Endothelial cell (in vitro differentiated cells): ENCODE measurements around the gene CXCL11. TPM values are rescaled to one million over a fixed set of nuclear protein-coding genes. Genes with fewer than 3 reads are reported as not detected.

Experiments
- DNase-seq: peaks from one replicate; pipeline ENCODE4 v3.0.0; 2021; ENCODE audit warnings: low spot score
- H3K27ac Mint-ChIP-seq: one replicate; pipeline ENCODE4 v1.8.0; 2021; ENCODE audit warnings: mixed read lengths, inconsistent platforms; ENCODE audit not compliant: unreplicated experiment
- H3K27me3 Mint-ChIP-seq: one replicate; pipeline ENCODE4 v1.8.0; 2021; ENCODE audit warnings: mild to moderate bottlenecking, moderate library complexity, mixed read lengths, inconsistent platforms; ENCODE audit not compliant: unreplicated experiment
- H3K36me3 Mint-ChIP-seq: one replicate; pipeline ENCODE4 v1.8.0; 2021; ENCODE audit warnings: mild to moderate bottlenecking, low read depth, mixed read lengths, inconsistent platforms; ENCODE audit not compliant: unreplicated experiment
- H3K4me1 Mint-ChIP-seq: one replicate; pipeline ENCODE4 v1.8.0; 2021; ENCODE audit warnings: mild to moderate bottlenecking, mixed read lengths, inconsistent platforms; ENCODE audit not compliant: unreplicated experiment
- H3K4me3 Mint-ChIP-seq: one replicate; pipeline ENCODE4 v1.8.0; 2021; ENCODE audit warnings: mild to moderate bottlenecking, mixed read lengths, inconsistent platforms; ENCODE audit not compliant: unreplicated experiment
- H3K9me3 Mint-ChIP-seq: one replicate; pipeline ENCODE4 v1.8.0; 2021; ENCODE audit warnings: mixed read lengths, inconsistent platforms; ENCODE audit not compliant: unreplicated experiment
- CTCF ChIP-seq: fragments of 200-600 bp; sonication (generic); IDR thresholded peaks from one replicate; pipeline ENCODE4 v1.5.0; 2021; ENCODE audit warnings: antibody characterized with exemption; ENCODE audit not compliant: unreplicated experiment
- total RNA-seq: library from RNA; stranded (reverse); fragmentation: NEBNext Ultra II Directional; extraction: Animal tissue kit (Norgen Biotek cat#: 25700); gene quantifications from one replicate; pipeline ENCODE4 v1.2.1, GENCODE V29; 2021; ENCODE audit not compliant: unreplicated experiment

The CXCL11 gene
- total RNA-seq, 1 donor from 2014 or later: not detected

DNA sequence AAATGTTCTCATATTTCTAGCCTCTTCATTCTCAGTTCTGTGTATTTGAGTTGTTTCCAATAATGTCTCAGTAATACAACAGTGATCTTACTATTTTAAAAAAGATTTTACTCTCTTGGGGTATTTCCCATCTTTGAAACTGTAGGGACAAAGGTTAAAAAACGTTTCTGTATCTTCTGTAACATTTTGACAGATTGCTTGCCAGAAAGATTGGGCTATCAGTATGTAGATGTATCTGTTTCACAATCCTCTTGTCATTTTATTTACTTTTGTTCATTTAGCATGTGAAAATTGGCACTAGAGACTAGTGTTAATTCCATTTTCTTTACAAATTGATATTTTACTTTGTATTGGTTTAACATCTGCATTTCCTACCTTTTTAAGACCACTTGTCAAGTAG, 22.3 kb downstream of the CXCL11 start:
- no peak for TF ChIP-seq CTCF
- Mint-ChIP-seq H3K9me3 (no peaks in the 10 kb centered on the region), H3K36me3 (no peaks in the 10 kb centered on the region), H3K4me3 (no peak overlapping the region), H3K27ac (no peak overlapping the region), H3K4me1 (peaks cover 11% of the 10 kb centered on the region), H3K27me3 (no peaks in the 10 kb centered on the region)
- no peak for DNase-seq

DNA sequence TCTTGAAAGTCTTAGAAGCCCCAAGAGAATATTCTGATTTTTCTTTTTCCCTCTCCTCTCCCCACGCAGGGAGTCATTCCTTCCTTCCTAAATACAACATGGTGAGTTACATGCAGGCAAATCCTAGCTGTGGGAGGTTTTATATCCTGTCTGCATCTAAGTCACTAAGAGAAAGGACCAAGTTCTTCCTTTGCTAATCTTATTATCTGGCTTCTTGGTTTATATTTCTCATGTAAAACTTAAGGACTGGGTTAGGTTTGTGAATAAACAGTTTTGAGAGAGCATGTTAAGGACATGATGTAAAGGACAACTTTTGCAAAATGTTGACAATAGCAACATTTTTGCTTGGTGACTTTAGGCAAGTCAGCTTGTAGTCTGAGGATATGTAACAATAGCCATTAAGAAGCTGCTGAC, 23.5 kb downstream of the CXCL11 start:
- no peak overlapping the region for H3K27ac Mint-ChIP-seq
- H3K4me3 Mint-ChIP-seq: no peak overlapping the region
- no peaks in the 10 kb centered on the region for H3K36me3 Mint-ChIP-seq
- no peaks in the 10 kb centered on the region for H3K9me3 Mint-ChIP-seq
- DNase-seq: no peak
- no peaks in the 10 kb centered on the region for H3K27me3 Mint-ChIP-seq
- no peak for TF ChIP-seq CTCF
- H3K4me1 Mint-ChIP-seq: peaks cover 11% of the 10 kb centered on the region

DNA sequence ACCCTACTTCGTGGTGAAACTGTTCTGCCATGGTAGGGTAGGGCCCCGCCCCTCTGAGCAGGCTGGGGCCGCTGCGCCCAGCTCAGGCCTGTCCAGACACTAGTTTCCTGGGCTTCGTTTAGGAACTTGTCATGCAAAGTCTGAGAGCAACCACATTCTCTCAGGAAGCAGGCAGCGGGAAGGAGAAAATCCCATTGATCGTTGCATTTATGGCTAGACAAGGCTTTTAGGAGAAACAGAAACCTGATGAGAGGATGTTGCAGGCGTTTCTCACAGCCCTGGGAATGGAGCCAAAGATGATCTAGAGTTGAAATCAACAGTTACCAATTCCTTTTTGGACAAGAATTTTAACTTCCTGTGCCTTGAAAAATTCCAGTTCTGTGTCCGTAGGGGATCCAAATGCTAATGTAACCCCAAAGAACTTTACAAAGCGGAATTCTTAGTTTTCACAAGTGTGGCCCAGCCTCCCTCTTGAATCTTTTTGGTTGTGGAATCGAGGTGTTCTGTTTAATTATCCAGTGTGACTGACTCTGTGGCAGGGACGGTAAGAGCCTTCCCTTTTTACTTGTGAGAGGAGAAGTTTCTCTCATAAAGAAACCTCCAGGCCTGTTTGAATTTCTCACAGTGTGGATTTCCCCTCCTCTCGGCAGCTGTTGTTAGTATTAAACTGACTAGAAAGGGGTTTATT, 24.0 kb downstream of the CXCL11 start:
- DNase-seq: no peak
- Mint-ChIP-seq H3K4me1 (peaks cover 11% of the 10 kb centered on the region), H3K9me3 (no peaks in the 10 kb centered on the region), H3K4me3 (no peak overlapping the region), H3K27me3 (no peaks in the 10 kb centered on the region), H3K36me3 (no peaks in the 10 kb centered on the region), H3K27ac (no peak overlapping the region)
- TF ChIP-seq CTCF: no peak

DNA sequence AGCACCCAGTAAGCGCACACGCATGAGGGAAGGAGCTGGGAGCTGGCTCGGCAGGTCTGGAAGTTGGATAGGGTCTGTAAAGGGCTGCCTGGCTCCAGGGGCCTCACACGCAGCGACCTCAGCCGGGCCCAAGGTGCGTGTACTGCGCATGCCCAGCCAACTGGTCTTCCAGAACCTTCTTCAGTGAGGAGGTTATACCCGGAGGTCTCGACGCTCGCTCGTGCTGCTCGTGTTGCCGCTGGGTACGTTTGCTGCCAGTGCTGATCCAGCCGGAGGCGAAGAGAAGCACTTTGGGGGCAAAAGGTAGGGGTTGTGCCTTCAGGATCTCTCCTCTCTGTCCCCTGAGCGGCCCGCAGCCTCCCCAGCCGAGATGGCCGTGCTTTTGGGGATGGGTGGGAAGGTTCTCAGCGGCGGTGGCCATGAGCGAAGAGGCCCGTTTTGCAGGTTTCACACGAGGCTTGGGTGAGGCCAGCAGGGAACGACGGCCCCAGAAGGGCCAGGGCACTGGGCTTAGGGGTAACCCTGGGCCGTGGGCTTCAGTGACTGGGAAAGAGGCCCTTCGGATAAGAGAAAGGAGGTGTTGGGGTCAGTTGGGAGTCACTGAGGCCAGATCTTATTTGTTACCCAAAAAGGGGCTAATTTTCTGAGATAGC, 24.7 kb downstream of the CXCL11 start:
- Mint-ChIP-seq H3K4me3 (no peak overlapping the region), H3K4me1 (peaks cover 11% of the 10 kb centered on the region), H3K36me3 (no peaks in the 10 kb centered on the region), H3K27ac (no peak overlapping the region), H3K27me3 (peaks cover under 1% of the 10 kb centered on the region), H3K9me3 (no peaks in the 10 kb centered on the region)
- DNase-seq: no peak
- no peak for TF ChIP-seq CTCF

DNA sequence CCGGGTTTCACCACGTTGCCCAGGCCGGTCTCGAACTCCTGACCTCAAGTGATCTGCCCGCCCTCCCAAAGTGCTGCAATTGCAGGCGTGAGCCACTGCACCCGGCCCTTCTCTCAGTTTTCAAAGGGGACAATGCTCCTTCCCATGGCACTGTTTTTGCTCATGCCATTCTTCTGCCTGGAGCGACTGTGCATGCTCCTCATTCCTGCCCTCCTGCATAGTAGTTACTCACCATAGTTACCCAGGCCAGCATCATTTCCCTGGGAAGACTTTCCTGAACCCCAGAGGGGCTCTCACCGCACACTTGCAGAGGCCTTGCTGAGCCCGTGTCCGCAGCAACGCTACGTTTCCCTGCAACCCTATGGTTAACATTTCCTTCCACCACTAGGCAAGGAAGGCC, 25.3 kb downstream of the CXCL11 start:
- DNase-seq: no peak
- Mint-ChIP-seq H3K27me3 (peaks cover 2% of the 10 kb centered on the region), H3K27ac (no peak overlapping the region), H3K9me3 (no peaks in the 10 kb centered on the region), H3K36me3 (no peaks in the 10 kb centered on the region), H3K4me1 (peaks cover 11% of the 10 kb centered on the region), H3K4me3 (no peak overlapping the region)
- TF ChIP-seq CTCF: no peak
